Effector CD8-positive, alpha-beta T cell (primary cell): ENCODE measurements around the gene SMYD5.

ENCODE experiments used
- DNase-seq: peaks from one replicate; lab custom pipeline; 2025; lab: John Stamatoyannopoulos, UW

Gene SMYD5

DNA sequence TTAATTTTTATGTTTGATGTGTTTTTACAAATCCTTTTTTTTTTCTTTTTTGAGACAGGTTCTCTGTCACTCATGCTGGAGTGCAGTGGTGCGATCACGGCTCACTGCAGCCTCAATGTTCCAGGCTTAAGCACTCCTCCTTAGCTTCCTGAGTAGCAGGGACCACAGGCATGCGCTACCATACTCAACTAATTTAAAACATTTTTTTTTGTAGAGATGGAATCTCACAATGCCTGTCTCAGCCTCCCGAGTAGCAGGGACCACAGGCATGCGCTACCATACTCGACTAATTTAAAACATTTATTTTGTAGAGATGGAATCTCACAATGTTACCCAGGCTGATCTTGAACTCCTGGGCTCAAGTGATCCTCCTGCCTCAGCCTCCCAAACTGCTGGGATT lies 8.4 kb upstream of the SMYD5 start:
- no peak for DNase-seq

DNA sequence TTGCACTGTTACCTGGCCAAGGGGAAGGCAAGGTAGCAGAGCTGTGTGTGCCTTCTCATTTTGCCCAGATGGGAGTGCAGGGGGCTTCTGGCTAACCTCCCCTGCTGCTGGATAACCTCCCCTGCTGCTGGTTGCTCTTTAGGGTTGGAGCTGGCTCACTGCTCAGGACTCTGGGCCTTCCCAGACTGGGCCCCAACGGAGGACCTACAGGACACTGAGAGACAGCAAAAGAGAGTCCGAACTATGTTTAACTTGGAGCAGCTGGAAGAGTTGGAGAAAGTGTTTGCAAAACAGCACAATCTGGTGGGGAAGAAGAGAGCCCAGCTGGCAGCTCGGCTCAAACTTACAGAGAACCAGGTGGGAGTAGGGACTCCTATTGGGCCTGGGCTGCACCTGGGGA lies 5.8 kb upstream of the SMYD5 start:
- no peak for DNase-seq

DNA sequence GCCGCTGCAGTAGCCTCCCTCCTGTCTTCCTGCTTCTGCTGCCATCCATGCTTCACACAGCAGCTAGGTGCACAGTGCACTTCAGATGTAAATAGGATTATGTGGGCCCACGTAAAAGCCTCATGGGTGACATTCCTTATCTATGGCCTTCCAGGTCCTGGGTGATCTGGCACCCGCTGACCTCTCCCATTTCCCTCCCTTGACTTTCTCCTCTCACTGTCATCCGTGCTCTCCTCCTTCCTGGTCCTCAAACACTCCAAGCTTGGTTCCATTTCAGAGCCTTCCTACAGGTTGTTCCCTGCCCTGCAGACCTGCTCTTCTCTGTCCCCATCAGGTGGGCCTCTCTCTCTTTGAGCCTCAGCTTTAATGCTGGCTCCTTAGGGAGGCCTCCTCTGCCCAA lies 4.0 kb upstream of the SMYD5 start:
- no peak for DNase-seq

DNA sequence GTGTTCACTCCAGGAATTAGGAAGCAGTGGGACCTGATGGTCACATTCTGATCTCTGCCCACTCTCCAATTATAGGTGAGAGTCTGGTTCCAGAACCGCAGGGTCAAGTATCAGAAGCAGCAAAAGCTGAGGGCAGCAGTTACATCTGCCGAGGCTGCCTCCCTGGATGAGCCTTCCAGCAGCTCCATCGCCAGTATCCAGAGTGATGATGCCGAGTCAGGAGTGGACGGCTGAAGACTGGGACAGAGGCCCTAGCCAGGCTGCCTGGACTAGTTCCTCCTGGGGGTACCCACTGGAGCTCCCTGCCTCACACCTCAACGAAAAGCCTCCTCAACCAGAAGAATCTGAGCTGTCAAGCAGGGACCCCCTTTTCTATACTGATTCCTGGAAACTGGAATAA lies 3.3 kb upstream of the SMYD5 start:
- DNase-seq, result no peak

DNA sequence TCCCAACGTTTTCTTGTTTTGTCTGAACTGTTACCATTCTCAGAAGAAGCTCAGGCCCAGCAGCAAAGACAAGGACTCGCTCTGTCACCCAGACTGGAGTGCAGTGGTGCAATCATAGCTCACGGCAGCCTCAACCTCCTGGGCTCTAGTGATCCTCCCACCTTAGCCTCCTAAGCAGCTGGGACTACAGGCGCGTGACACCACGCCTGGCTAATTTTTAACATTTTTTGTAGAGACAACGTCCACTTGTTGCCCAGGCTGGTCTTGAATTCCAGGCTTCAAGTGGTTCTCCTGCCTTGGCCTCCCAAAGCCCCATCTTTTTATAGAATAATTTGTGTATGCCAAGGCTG lies 2.0 kb upstream of the SMYD5 start:
- no peak for DNase-seq

DNA sequence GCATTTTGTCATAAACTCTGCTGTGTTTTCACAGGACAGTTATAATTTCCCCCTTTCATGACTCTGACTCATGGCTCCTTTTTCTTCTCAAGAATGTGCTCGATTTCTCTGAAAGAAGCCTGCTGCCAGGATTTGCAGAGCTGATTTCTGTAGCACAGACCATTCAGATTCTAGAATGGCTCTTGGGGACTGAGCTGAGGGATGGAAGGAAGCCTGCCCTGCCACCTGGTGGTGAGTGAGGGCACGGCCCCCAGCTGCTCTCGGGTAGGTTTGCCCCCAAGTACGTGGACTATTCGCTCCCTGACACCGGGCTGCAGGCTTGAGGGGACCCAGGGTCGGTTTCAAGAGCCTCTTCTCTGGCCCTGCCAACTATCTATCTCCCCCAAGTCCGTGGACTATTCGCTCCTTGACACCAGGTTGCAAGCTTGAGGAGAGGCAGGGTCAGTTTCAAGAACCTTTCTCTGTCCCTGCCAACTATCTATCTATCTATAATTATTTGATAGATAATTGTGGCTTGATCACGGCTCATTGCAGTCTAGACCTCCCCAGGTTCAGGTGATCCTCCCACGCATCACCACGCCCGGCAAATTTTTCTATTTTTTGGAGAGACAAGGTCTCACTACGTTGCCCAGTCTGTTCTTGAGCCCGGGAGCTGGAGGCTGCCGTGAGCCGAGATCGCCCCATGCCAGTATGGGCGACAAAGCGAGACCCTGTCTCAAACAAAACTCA lies 1.4 kb upstream of the SMYD5 start:
- peak; percentile 44 for DNase-seq

DNA sequence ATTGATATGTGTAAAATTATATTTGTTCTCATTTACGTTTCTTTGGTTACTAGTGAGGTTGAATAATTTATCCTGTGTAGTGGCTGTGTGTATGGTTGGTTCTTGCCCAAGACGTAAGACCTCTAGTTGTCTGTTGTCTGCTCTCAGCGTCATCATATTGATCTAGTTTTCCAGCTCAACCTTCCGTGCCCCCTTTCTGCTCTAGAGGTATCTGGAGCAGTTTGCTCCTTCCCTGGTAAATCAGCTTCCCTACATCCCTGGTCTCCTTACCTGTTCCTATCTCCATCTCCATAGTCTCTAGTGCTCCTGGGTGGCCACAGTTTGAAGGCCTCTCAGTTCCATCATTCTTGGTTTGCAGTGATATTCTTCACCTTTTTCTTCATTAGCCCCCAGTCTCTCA lies 1.2 kb downstream of the SMYD5 start:
- no peak for DNase-seq

DNA sequence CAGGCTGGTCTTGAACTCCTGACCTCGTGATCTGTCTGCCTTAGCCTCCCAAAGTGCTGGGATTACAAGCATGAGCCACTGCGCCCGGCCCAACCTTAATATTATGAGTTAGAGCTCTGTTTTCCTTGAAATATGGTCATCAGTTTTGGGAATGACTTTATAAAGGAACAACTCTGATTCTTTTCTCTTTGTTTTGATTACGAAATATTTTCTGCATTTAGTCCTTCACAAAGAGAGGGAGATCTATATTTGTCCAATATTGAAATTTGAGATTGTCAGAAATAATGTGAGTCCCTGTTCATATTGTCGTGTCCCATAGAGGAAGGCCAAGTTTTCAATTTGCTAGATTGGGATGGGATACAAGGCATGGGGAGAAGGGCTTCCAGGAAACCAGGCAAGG lies 3.1 kb downstream of the SMYD5 start:
- no peak for DNase-seq

DNA sequence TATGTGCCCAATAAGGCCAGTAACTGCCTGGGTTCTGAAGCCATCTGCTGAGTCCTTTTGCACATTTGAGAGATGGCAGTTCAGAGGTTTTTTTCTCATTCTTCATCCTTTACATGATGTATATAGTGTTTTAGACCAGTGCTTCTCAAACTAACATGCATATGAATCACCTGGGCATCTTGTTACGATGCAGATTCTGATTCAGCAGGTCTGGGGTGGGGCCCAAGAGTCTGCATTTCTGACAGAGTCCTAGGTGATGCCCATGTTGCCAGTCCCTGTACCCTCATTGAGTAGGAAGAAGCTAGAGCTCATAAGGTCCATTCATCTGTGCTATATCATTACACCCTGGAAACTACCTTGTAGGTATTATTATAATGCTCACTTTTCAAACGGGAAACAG lies 3.8 kb downstream of the SMYD5 start:
- no peak for DNase-seq

DNA sequence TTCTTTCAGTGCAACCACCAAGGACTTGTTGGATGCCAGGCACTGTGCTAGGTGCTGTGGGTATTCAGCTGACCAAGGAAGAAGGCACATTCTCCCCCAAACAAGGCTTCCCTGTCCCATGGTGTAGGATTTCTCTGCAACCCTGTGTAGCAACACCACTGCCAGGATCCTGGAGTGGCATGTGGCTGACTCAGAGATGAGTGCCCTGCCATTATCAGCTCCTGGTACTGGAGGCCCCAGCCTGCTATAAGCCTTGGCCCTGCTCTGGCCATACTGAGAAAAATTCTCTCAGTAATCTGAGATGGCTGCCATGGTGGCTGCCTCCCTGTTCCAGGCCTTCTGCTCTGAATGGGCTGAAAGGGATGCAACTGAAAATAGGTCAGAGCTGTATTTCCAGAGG lies 4.3 kb downstream of the SMYD5 start:
- no peak for DNase-seq

DNA sequence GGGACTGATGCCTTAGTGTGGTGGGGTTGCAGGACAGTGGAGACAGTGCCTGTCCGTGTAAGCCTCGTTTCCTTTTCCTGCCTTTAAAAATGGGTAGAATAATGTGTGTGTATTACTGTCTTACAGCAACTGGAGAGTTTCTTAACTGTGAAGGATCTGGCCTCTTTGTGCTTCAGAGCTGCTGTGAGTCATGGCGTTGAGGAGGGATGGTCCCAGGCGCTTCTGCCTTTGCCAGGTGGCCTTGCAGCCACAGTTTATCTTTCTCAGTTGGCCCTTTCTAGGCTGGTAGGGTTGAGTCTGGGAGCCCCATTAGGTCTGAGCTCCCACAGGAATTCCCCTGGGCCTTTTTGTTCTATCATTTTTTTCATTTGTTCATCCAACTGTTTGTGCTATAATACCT lies 9.8 kb downstream of the SMYD5 start:
- no peak for DNase-seq

DNA sequence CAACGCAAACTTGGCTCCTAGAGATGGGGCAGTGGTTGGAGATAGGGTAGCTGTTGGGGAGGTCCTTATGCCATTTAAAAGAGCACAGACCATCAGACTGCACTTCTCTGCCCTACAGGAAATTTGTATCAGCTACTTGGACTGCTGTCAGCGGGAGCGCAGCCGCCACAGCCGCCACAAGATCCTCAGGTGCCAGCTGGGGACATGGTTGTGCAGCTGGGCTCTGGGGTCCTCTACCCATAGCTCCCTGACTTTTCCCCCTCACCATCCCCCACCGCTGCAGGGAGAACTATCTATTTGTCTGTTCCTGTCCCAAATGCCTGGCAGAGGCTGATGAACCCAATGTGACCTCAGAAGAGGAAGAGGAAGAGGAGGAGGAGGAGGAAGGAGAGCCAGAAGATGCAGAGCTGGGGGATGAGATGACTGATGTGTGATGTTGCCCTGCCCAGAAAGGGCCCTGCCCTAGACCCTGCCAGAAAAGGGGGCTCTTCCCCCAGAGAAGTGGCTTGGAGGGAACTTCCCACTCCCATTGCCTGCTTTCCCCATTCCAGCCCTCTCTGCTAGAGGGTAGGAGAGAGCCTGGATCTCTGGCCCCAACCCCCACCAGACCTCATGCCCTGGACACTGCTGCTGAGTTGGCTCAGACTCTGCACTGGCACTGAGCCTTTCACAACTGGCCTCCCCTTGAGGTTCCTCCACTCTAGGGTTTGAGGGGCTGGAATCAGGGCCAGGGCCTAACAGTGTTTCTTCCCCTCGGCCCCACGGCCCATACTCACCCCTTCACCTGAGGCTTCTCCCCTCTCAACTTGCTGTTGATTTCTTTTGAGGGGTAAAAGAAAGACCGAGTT lies 11.7 kb downstream of the SMYD5 start:
- DNase-seq, result no peak

DNA sequence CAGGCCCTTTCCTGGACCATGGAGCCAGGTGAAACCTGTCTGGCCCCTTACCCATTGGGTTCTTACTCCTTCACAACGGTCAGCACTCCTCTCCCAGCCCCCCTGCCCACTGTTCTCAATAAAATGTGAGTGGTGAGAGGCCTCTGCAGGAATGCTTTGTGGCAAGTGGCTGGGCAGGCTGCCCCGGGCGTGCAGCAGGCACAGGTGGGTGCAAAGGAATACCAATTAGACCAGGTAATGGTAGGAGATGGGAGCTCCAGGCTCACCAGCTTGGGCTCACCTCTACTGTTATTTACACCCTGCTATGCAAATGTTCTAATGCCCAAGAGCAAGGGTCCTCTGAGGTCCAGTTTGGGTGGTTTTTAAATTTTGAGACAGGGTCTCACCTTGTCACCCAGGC lies 13.0 kb downstream of the SMYD5 start:
- no peak for DNase-seq

DNA sequence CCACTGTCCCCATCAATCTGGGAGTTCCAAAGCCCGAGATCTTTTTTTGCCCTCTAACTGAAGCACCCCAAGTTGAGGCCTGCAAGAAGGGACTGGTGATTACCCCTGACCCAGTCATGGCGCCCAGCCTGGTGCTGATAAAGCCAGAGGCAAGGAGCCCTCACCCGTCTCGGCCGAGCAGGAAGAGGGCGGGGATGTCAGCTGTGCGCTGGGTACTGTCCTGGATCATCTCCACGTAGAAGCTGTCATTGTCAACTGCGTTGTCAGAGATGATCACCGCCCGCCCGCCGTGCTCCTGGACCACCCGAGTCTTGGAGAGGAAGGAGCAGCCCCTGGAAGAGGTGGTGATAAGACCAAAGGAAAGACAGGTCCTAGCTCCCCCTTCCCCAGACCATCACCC lies 14.6 kb downstream of the SMYD5 start:
- DNase-seq, result no peak

DNA sequence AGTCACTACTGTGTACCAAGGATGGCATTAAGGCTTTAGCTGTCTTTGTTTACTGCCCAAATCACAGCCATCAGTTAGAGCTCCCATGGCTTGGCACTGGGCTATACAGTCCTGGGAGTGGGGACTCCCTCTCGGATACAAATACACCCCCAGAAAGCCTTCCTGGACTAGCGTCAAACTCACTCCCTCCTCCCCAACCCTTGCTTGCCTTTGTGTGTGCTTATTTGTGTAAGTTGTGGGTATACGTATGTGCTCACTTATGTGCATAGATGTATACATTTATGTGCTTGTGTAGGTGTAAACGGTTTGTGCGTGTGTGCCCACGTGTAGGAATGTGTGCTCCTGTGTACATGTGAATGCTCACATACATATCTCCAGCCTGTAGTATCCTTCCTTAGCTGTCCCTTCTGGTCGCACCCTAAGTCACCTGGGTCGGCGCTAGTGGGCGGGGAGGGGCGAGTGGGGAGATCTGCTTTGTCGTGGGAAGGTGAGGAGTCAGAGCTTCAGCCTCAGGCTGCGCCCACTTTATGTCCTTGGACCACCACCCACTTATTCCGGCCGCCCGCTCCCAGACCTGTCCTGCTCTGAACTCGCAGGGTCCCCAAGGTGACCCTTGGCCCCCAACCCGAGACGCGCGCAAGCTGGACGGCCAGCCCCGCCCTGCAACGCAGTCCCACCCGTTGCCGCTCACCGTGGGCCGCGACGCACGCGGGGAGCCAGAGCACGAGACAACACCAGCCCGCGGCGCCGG lies 18.5 kb downstream of the SMYD5 start:
- DNase-seq, result no peak

DNA sequence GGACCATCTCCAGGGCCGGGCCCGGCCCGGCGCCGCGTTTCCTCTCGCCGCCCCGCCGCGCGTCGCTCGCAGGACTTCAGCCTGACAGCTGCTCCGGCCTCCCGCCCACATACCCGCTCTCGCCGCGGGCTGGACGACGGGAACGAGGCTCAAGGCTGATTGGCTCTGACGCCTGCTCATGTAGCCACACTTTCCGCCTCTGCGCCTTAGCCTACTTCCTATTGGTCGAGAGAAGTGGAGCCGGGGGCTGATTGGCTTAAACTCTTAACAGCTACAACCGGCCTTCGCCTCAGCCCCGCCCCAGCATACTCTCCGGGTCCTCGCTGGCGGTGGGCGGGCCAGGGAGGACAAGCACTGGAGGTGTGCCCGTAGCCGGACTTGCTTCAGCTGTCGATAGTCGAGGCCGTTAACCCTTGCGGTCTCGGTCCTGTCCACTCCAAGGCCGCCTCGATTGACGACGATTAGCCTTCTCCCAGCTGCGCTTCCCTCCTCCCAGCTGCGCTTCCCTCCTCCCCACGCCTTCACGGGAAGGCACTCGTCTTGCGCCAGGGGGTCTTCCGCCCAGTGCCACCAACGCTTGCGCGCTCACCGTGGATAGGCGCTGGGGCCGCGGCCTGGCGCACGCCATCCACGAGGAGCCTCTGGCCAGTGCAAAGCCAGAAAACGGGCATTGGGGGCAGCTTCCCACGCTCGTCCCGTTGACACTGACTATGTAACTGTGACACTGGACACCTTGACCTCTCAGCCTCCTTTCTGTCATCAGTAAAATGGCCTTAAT lies 19.3 kb downstream of the SMYD5 start, which contains the start of gene PRADC1:
Gene PRADC1, minus strand, starts transcription at position 86 of the 778 bp plus-strand sequence. Its CDS starts 79 bp downstream, at position 7.
- DNase-seq, result peak; percentile 94

DNA sequence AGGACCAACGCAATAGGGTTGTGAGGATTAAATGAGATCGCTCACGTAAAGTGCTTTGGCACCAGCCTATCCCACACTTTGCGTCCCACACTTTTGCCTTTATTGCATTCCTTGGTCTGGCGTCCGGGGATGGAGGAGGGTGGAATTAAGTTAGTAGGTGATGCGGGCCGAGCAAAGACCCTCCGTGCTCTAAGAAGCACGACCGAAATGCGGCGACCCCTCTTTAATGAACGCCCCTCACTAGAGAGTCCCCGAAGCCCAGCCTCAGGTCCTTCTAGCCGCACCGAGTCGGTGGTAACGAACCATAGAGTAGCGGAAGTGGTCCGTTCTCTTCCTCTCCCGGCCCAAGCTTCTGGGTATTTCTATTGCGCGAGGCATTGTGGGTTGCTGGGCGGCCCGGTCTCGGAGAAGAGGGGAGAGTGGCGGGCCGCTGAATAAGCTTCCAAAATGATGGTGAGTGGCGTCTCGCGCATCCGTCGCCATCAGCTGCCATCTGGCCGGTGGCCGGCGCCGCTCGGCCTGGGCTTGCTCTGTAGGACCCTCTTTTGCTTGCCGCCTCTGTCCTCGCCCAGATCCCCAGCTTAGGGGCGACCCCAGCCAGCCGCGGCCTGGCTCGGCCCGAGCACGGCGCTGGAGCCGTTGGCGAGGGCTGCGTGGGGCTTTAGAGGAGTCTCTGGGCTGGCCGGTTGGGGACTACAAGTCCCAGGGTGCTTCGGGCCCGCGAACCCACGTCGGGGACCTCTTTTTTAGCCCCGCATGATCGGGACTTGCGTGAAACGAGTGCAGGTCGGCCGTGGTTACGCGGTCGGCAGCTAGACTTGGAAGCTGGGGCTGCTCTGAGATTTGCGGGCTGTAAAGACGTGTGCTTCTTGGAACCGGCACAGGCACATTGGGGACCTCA lies 20.1 kb downstream of the SMYD5 start, which contains the start of gene CCT7:
Gene CCT7, plus strand, starts transcription at position 377 of the 901 bp plus-strand sequence. Its CDS starts 71 bp downstream, at position 448.
- peak; percentile 77 for DNase-seq

DNA sequence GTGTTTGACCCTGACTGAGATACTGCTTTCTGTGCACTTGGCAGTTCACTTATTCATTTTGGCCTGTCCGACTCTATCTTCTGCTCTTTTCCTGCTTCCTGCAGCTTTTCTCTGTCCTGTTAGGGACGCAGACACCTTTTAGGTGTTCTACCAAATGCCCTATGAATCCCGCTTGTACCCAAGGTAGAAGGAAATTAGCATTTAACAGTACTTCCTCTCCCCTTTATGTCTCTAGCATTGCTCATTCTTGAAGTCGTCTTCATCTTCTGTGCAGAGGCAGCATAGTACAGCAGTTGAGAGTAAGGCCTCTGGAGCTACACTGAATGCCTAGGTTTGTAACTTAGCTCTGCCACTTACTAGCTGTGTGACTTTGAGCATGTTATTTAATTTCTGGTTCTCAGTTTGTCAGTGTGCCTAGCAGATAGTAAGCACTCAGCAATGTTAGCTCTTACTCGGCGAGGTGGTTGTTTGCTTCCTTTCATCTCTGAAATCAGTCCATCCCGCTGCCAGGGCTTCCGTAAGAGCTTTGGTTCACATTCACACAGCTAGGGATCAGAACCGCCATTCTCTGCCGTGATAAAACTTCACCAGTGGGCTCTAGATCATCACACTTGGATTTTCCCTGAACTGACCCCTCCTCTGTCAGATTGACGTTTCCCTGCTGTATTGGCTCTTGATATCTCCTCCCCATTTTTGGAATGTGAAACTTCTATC lies 21.4 kb downstream of the SMYD5 start:
- no peak for DNase-seq

DNA sequence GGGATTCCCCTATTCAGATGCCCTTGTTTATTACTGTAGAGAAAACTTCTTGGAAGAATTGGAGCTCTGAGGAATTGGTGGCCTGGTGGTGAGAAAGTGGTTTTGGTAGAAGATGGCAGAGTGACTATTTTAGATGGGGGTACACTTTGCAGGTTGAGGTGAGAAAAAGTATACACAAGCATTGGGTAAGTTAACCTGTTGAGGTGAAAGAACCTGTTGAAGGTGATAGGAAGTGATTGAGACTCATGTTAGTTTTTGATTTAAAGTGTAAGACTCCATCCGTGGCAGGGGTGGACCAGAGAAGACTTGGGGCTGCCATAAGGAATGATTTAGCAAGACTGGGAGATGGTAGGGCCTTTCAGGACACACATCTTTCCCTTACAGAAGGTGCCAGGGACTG lies 23.1 kb downstream of the SMYD5 start:
- DNase-seq, result no peak

DNA sequence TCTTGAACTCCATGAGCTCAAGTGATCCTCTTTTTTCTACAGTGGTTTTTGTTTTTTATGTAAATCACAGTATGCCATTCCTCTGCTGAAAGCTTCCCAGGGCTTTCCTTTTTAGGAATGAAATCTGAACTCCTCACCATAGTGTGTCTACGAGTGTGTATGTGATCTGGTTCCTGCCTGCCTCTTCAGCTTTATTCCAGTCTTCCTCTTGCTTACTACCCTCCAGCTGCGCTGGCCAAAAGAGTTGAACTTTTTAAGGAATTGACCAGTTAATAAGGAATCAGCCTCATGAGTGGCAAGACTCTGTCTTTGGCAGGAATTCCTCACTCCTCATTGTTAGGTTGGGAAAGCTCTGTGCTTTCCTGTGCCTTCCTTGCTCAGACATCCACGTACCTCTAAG lies 24.1 kb downstream of the SMYD5 start:
- no peak for DNase-seq
